GM23338 (cell line): ENCODE data around the gene TENT4B. TPM values are rescaled to one million over a fixed set of nuclear protein-coding genes. Genes with fewer than 3 reads are reported as not detected.

Source experiments
- ATAC-seq: fragments of 200-7000 bp; cut with Tn5 transposase; 3 replicates; pipeline ENCODE4 v1.9.1; 2020
- DNase-seq: peaks from one replicate; pipeline ENCODE4 v3.0.0-alpha.2; 2015; ENCODE audit warnings: low spot score
- H2AFZ ChIP-seq: fragments of 200-600 bp; sonication (generic); 2 replicates; pipeline ENCODE4 v1.8.0; 2016; ENCODE audit warnings: antibody characterized with exemption, mild to moderate bottlenecking, moderate library complexity
- H3F3A ChIP-seq: fragments of 200-600 bp; sonication (generic); replicated peaks from 2 replicates; pipeline ENCODE4 v1.8.0; 2017; ENCODE audit warnings: antibody characterized with exemption, mixed run types, low read depth
- H3K27ac ChIP-seq: fragments of 200-600 bp; sonication (generic); 2 replicates; pipeline ENCODE4 v1.6.1; 2016; ENCODE audit warnings: low read depth
- H3K27me3 ChIP-seq: fragments of 200-600 bp; sonication (generic); 2 replicates; pipeline ENCODE4 v1.8.0; 2016; ENCODE audit warnings: mild to moderate bottlenecking, mixed run types, moderate library complexity; ENCODE audit not compliant: insufficient read depth
- H3K36me3 ChIP-seq: fragments of 200-600 bp; sonication (generic); 2 replicates; pipeline ENCODE4 v1.8.0; 2016; ENCODE audit warnings: mild to moderate bottlenecking; ENCODE audit not compliant: insufficient read depth
- H3K4me1 ChIP-seq: fragments of 200-600 bp; sonication (generic); 2 replicates; pipeline ENCODE4 v1.8.0; 2016; ENCODE audit warnings: mild to moderate bottlenecking, moderate library complexity; ENCODE audit not compliant: insufficient read depth
- H3K4me2 ChIP-seq: fragments of 200-600 bp; sonication (generic); 2 replicates; pipeline ENCODE4 v1.7.1; 2017; ENCODE audit warnings: mixed run types
- H3K4me3 ChIP-seq: fragments of 200-600 bp; sonication (generic); 2 replicates; pipeline ENCODE4 v1.6.1; 2016; ENCODE audit warnings: mixed run types
- H3K79me2 ChIP-seq: fragments of 200-600 bp; sonication (generic); replicated peaks from 2 replicates; pipeline ENCODE4 v1.8.0; 2017; ENCODE audit warnings: mild to moderate bottlenecking; ENCODE audit not compliant: insufficient read depth
- H3K9me2 ChIP-seq: fragments of 200-600 bp; sonication (generic); 2 replicates; pipeline ENCODE4 v1.8.0; 2017; ENCODE audit not compliant: insufficient read depth
- H4K20me1 ChIP-seq: fragments of 200-600 bp; sonication (generic); replicated peaks from 2 replicates; pipeline ENCODE4 v1.8.0; 2017; ENCODE audit warnings: mild to moderate bottlenecking; ENCODE audit not compliant: insufficient read depth
- H3K27ac Mint-ChIP-seq: 2 replicates; pipeline ENCODE4 v1.8.0; 2020; ENCODE audit warnings: inconsistent platforms, mild to moderate bottlenecking, moderate library complexity, mixed read lengths
- H3K27me3 Mint-ChIP-seq: 3 replicates; pipeline ENCODE4 v1.8.0; 2022; ENCODE audit warnings: low read depth, mild to moderate bottlenecking, moderate library complexity, mixed read lengths, inconsistent platforms; ENCODE audit not compliant: insufficient read depth, poor library complexity
- H3K36me3 Mint-ChIP-seq: 3 replicates; pipeline ENCODE4 v1.8.0; 2021; ENCODE audit warnings: low read depth, mild to moderate bottlenecking, inconsistent platforms, moderate library complexity, mixed read lengths
- H3K4me1 Mint-ChIP-seq: 3 replicates; pipeline ENCODE4 v1.8.0; 2020; ENCODE audit warnings: mild to moderate bottlenecking, inconsistent platforms, mixed read lengths
- H3K4me3 Mint-ChIP-seq: 3 replicates; pipeline ENCODE4 v1.8.0; 2021; ENCODE audit warnings: moderate library complexity, mild to moderate bottlenecking, inconsistent platforms, mixed read lengths
- H3K9me3 Mint-ChIP-seq: 3 replicates; pipeline ENCODE4 v1.8.0; 2020; ENCODE audit warnings: moderate library complexity, mild to moderate bottlenecking, inconsistent platforms, mixed read lengths
- CREB1 ChIP-seq: fragments of 250-450 bp; sonication (Bioruptor Pico); IDR thresholded peaks from 2 replicates; pipeline ENCODE4 v1.5.0; 2020; ENCODE audit warnings: low read depth, mild to moderate bottlenecking, moderate library complexity
- CTCF ChIP-seq, 2 experiments: fragments of 200-600 bp in 1 of 2; sonication (generic) in 1 of 2; conservative IDR thresholded peaks; 2 replicates each; pipeline versions ENCODE4 v1.5.1 to v1.6.1; 2016 to 2017; ENCODE audit warnings: antibody characterized with exemption in 2 of 2, low read depth in 2 of 2, mild to moderate bottlenecking in 2 of 2, moderate library complexity in 1 of 2
- ETS1 ChIP-seq: IDR thresholded peaks from 2 replicates; pipeline ENCODE4 v1.6.1; 2016; ENCODE audit warnings: antibody characterized with exemption
- EZH2 ChIP-seq: fragments of 200-600 bp; sonication (generic); IDR thresholded peaks from one replicate; pipeline ENCODE4 v1.8.0; 2017; ENCODE audit warnings: antibody characterized with exemption, mild to moderate bottlenecking, low read depth; ENCODE audit not compliant: unreplicated experiment
- EZH2phosphoT487 ChIP-seq: fragments of 200-600 bp; sonication (generic); IDR thresholded peaks from one replicate; pipeline ENCODE4 v1.8.1; 2018; ENCODE audit warnings: antibody characterized with exemption; ENCODE audit not compliant: unreplicated experiment
- JUNB ChIP-seq: IDR thresholded peaks from one replicate; pipeline ENCODE4 v1.6.1; 2016; ENCODE audit warnings: antibody characterized with exemption; ENCODE audit not compliant: unreplicated experiment
- REST ChIP-seq: IDR thresholded peaks from one replicate; pipeline ENCODE4 v1.6.1; 2018; ENCODE audit warnings: antibody characterized with exemption; ENCODE audit not compliant: unreplicated experiment
- STAT1 ChIP-seq: IDR thresholded peaks from one replicate; pipeline ENCODE4 v1.6.1; 2016; ENCODE audit warnings: antibody characterized with exemption; ENCODE audit not compliant: unreplicated experiment
- ZNF331 ChIP-seq: fragments of 250-450 bp; sonication (Bioruptor Pico); IDR thresholded peaks from 2 replicates; pipeline ENCODE4 v1.5.0; 2020; ENCODE audit warnings: low read depth, mild to moderate bottlenecking, moderate library complexity
- ZNF462 ChIP-seq: fragments of 250-450 bp; sonication (Bioruptor Pico); IDR thresholded peaks from 2 replicates; pipeline ENCODE4 v1.5.0; 2020; ENCODE audit warnings: mild to moderate bottlenecking, moderate library complexity
- polyA plus RNA-seq: library from polyadenylated mRNA; unstranded; fragments of >200 nt; fragmentation: Nextera tagmentation; extraction: Ambion mirVana; gene quantifications from 2 replicates; pipeline ENCODE4 v1.2.1, GENCODE V29; 2016
- total RNA-seq: library from RNA; depleted of rRNA; stranded (reverse); fragments of >200 nt; shearing (Covaris generic); gene quantifications from 2 replicates; pipeline ENCODE4 v1.2.3, GENCODE V29; 2014

The TENT4B gene
- total and polyA plus RNA-seq, 2 experiments from 2014 or later: 17.6 to 21.3 TPM

- TF ChIP-seq ZNF462 (no peak), REST (no peak), EZH2 (no peak), ZNF331 (CRISPR knock-in tag) (no peak)
Measured at GRCh38 chr16:50198802-50199403, 45.8 kb downstream of the TENT4B start (continued).

GRCh38 chr16:50201787-50202186, 48.7 kb downstream of the TENT4B start:
- Histone ChIP-seq H3K9me2 (no peaks in the 10 kb centered on the region), H3K27me3 (no peaks in the 10 kb centered on the region), H3K36me3 (no peaks in the 10 kb centered on the region), H3K79me2 (peaks cover 90% of the 10 kb centered on the region), H3F3A (no peaks in the 10 kb centered on the region), H3K4me2 (no peak overlapping the region), H3K27ac (no peak overlapping the region), H3K4me1 (no peaks in the 10 kb centered on the region), H3K4me3 (no peak overlapping the region), H4K20me1 (peaks cover 15% of the 10 kb centered on the region), H2AFZ (no peak overlapping the region)
- Mint-ChIP-seq H3K36me3 (peaks cover 5% of the 10 kb centered on the region; the same call in 1 of the 3 replicates), H3K27ac (no peak overlapping the region), H3K9me3 (no peaks in the 10 kb centered on the region; the same call in 2 of the 3 replicates), H3K4me3 (no peak overlapping the region), H3K27me3 (no peaks in the 10 kb centered on the region), H3K4me1 (peaks cover 10% of the 10 kb centered on the region)
- no peak for ATAC-seq
- no peak for DNase-seq
- TF ChIP-seq CREB1 (CRISPR knock-in tag) (no peak), EZH2phosphoT487 (no peak), ZNF331 (CRISPR knock-in tag) (no peak), JUNB (no peak), EZH2 (no peak), ETS1 (no peak), CTCF (conservative IDR thresholded peaks at IDR 0.05; ENCODE audit: low read depth in 2 of 2) (no peak), STAT1 (no peak)
